ENCODE results near the gene AMER1.
"Not testable (repeated sequence)": the region's sequence is repeated elsewhere in the genome, so short reads cannot be mapped to it uniquely, and the experiment has no call there.

AMER1 gene

DNA sequence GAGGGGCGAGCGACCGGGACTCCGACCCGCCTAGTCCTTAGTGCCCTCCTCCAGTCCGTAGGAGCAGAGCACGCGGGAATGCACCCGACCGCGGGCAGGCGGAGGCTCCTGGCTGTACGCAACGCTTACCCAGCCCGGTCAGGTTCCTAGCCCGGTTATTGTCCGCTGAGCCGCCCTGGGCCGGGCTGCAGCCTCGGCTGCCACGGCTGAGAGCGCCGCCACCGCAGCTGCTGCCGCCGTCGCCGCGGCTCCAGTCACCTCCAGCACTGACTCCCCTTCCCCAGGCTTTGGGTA, at the start of gene AMER1:
Gene AMER1, minus strand, starts transcription at position 268 of the 294 bp plus-strand sequence. CDS start 12,422 bp downstream, outside the sequence.
- DNase-seq: no peak

DNA sequence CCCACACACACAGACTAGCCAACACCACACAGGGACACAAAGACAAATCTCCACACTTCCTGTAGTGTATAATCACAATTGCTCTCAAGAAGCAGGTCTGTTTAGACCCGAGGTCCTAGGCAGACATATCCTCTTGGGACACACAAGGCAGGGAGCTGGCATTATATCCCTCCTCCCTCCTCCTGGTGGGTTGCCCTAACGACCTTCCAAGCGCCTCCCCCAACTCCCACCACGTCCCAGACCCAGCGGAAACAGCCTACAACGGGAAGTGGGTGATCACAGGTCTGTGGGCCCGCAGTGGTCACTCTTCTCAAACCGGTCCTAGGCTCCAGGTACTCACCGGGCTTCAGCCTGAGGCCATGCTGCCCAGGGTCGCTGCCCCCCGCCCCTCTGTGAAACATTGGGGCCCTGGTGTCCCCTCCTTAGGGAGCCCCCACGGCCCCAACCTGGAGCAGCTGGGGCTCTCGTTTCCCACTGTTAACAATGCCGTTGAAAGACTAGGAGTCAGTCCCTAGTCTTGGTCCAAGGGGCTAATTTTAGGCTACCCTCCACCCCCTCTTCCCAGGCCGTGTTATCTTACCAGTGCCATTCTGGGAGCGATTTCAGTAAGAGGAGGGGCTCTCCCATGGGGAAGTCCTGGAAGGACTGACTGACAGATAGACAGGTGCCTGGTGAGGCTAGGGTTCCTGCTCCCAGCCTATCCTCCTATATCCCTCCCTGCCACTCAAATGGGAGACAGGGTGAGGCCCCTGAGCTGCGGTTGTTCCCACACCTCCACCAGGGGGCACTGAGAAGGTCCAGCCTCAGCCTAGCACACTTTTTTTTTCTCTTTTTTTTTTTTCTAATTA, 24.8 kb upstream of the AMER1 start, which contains the start of gene ASB12:
Gene ASB12, minus strand, starts transcription at position 485 of the 848 bp plus-strand sequence. CDS start 4,957 bp downstream, outside the sequence.
- DNase-seq: no peak

DNA sequence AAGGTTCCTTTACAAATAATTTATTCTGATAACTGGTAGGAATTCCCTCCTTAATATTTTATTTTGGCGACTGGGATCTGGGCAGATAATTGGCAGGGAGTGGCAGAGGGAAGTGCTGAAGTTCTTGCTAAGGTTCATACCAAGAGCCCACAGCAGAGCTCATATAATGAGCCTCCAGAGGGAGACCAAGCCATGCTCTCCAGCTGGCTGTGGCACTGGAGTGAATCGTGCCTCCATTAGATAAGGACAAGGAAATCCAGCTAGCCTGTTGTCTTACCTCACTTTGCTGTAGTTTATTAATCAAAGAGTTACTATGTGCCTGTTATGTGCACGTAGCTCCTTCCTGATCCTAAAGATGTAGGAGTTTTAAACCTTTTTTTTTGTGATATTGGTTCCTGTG, 23.6 kb upstream of the AMER1 start:
- no peak for DNase-seq

DNA sequence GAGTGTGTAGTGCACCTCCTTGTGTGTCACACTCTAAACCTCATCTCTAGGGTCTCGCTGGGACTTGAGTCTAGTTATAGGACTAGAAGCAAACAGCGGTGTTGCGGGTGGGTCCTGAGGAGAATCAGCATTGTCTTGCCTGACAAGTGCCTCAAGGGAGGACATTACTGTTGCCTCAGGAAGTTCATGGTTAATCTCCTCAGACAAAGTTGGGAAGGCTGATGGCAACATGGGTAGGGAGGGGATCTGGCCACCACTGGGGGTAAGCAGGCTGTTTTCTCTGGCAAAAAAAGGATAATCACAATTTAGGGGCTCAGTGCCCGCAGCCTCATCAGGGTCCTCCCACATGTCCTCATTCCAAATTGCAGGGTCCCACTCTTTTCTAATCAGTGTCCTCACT, 12.5 kb upstream of the AMER1 start:
- no peak for DNase-seq

DNA sequence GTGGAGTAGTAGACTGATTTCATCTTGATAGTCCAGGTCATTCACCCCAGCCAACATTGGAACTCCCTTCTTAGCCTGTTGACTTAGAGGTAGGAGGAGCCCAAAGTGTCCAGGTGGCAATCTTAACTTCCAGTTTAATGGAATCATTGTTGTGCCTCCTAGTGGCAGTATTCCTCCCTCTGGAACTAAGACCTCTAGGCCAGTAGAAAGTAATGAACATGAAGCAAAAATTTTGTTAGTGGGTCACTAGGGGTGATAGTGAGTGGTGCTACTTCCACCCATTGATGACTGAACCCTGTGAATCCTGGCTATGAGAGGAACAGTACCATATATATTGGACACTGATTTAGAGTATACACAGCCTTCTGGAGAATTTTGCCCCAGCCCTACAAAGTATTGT, 8.5 kb upstream of the AMER1 start:
- not testable (repeated sequence) for DNase-seq

DNA sequence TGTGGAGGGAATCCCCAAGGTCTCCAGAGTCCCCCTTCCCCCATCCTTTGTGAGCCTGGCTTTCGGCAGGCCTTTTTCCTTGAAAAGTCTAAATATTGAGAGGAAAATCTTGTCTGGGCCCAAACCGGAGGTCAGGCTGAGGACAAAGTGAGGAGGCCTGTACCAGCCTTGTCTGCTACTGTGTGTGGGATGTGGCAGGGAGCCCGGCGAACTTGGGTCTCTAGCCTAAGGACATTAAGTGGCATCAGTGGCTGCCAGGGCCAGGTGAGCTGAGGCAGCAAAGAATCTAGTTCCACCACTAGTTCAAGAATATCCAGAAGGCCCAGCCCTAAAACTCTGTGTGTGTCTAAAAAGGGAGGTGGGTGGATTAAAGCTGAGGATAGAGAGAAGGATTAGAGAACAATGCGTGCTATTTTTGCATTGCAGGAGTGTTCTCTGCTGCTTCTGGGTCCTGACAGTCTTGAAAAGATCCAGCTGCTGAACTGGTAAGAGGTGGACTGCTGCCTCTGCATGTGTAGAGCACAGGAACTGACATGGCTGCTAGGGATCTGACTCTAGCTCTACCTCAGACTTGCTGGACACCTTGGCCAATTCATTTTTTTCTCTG, 1.2 kb upstream of the AMER1 start:
- DNase-seq: no peak

DNA sequence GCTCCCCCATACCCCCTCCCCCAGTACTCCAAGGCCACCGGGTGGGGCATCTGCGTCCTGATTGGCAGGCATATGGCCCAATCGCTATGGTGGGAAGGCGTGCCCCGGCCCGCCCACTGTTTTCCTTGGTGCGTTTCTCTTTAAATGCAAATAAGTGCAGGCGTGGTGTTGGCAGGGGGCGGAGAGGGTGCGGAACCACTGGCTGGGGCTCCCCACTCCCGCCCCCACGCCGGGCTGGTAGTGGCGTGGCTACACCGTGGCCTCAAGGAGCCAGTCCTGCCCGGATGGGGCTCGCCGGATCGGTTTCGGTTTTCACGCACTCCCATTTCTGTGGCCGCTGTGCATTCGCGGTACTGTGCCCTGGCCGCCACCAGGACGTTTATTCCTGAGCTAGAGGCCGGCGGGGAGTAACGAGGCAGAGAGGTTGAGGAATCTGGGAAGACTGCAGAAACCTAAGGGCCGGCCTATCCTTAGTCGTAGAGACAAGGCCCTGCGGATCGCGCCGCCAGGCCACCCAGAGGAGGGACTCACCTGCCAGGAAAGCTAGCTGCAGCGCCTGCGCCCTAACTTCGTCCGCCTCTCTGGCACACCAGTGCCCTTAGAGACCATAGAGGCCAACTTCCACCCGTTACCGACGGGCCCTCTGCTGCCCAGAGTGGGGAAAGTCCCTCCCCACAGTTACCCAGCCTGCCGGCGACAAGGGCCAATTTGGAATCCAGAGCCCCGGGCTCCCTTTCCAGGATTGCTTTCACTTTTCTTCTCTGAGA, 410 bp upstream of the AMER1 start:
- DNase-seq: peak; percentile 64

DNA sequence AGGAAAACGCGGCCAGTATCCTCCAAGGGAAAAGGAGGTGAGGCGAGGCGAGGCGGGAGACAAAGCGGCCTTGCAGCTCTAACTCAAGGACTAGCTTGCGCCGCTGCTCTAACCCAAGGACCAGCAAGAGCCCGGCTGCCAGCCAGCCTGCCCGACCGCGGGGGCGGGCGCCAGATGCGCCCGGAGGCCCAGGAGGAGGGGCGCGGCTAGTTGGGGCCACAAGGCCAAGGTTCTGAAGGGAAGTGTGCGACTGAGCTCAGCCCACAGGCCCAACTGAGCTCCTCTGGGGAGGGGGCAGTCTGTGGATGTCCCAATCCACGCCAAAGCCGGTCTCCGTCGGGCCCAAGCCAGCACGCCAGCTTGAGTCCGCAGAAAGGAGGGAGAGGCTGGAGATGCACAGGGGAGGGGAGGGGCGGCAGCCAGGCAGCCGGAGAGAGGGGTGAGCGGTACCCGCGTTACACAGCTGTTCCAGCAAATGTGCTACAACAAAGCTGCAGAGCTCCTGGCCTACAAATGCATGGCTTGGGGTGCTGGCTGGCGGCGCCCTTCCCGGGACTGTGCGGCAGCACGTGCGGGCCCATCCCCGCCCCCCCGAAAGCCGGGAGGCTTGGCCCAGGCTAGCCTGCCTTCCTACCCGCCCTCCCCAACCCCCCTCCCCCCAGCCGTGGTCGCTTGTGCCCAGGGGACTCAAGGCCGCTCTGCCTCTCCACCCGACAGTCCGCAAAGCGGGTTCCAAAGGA, 637 bp downstream of the AMER1 start:
- DNase-seq: no peak

DNA sequence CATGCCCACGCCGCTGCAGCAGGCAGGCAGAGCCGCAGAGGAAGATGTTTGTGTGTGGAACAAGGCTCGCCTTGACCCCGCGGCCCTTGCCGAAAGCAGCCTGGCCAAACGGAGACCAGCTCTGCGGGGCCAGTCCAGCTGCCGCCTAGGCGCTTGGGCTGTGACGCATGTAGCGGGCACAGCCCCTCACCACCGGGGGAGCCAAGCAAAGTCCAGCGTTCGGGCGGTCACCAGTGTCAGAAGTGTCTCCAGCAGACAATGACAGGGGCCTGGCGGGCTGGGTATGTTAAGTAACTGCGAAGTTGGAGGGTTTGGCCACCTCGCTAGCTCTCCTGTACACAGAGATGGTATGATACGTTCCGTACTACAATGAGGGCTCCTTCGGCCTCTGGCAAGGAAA, 1.3 kb downstream of the AMER1 start:
- DNase-seq: no peak

DNA sequence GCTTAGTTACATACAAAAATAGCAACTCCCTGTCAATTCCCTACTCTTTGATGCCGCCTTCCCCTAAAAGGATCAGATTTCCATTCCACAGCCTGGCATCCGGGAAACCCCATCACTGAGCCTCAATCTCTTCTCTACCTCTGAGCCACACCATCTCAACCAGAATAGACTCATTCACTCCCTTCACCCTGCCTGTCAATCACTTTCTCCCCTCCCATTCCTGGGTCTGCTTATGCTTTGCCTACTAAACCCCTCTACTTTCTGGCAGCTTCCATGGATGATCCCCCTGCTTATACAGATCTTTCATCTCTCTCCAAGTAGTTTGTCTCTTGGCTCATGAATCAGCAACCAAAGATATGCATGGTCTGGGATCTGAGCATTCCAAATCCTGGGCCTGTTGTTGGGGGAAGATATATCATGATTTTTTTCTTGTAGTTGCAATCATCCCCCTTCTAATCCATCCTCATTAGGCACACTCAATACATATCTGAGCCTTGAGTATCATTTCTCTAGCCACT, 2.6 kb downstream of the AMER1 start:
- DNase-seq: no peak

DNA sequence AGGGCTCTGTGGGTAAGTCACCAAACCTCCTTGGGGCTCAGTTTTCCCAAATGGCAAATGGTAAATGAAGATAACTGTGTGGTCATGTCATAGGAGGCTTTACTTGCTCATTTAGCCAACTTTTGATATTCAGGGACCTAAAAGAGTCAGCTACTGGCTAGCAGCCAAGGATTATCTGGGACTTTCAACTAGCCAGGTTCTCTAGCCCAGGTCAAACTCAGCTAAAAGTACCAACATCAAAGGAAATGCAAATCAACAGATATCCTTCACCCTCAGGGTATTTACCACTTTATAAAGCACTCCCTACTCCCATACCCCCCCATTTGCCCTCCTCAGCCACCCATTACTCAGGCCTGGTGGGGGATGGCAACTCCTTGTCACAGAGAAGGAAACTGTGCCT, 7.5 kb downstream of the AMER1 start:
- DNase-seq: no peak

DNA sequence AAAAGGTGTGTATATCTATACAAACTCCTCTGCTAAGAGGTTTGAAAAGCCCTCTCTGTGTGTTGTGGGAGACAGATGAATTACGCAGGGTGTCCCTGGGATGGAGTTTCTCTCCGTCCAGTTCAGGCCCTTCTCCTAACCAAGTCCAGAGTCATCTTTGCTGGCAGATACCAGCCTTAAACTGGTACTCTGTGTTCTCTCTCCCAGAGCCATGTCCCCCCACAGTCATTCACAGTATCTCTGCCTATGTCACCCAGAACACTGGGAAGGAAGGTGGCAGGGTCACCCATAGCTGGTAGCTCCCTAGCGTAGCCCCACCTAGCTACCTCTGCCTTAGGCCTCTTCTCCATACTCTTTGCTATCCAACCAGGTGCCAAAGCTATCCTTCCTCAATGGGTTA, 8.9 kb downstream of the AMER1 start:
- no peak for DNase-seq

DNA sequence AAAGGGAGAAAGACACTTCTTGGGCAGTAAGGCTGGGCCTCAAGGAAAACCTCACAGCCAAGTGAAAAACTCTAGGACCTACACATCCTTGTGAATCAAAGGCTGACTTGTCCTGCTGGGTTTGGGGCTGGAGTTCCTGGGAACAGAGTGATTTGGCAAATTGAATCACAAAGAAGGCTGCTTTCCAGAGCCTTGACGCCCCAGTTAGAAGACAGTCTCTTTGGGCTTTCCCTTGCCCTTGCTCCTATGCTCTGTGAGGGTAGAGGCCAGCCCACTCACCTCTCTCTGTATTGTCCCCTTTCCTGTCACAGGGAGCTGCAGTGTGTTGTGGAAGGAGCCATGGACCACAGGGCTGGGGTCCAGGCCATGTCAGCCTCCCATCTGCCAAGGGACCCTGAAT, 9.6 kb downstream of the AMER1 start:
- DNase-seq: no peak

DNA sequence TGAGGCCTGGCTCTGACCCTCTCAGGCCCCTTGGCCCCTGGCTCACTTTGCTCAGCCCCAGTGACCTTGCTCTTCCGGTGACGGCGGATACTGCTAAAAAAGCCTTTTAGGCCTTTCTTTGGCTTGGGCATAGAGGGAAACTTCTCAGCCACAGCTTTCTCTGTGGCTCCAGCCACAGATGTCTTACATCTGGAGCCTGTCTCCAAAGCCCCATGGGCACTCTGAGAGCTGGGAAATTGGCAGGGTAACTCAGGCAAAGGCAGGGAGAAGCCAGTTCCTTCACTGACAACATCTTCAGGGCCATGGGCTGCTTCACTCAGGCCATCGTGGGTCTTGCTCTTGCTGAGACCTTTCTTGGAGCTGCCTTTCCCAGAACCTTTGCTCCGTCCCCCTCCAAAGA, 12.8 kb downstream of the AMER1 start:
- no peak for DNase-seq

DNA sequence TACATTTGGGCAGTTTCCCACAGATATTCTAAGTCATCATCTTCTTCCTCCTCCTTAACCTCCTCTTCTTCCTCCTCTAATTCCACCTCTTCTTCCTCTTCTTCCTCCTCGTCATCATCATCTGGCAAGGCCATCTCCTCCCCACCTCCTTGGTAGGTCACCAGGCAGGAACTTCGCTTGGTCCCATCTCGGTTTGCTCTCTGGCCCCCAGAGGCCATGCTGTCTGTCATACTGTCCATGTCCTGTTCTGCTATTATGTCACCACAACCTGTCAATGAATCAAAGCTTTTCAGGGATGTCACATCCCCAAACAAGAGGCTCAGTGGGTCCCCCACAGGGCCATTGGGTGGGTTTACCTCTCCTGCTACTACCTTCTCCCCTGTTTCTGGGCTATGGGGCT, 13.5 kb downstream of the AMER1 start:
- no peak for DNase-seq

DNA sequence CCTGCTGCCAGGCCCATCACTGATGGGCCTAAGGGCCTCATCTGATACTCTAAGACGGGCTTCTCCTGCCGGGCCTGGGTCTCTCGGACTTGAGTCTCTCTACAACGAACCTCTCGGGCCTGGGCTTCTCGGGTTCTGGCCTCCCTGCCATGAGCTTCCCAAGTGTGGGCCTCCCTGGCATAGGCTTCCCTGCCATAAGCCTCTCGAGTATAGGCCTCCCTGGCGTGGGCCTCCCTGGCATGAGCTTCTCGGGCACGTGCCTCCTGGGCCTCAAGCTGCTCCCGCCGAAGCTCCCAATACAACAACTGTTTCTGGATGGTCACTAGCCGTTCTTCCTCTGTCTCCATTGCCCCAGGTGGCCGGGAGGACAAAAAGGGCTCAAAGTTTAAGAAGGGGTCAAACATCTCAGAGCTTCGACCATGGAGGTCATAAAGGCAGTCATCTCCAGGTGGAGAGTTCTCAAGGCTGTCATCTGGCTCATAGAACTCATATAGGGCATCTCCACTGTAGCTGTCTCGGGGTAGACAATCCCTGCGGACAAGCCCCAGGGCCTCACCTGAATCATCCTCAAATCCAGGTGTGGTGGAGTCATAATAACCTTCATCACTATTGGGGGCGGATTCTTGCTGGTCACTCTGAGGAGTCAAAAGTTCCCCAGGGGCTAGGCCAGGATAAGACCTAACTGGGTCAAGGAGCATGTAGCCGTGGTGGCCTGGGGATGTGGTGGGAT, 14.1 kb downstream of the AMER1 start:
- no peak for DNase-seq

DNA sequence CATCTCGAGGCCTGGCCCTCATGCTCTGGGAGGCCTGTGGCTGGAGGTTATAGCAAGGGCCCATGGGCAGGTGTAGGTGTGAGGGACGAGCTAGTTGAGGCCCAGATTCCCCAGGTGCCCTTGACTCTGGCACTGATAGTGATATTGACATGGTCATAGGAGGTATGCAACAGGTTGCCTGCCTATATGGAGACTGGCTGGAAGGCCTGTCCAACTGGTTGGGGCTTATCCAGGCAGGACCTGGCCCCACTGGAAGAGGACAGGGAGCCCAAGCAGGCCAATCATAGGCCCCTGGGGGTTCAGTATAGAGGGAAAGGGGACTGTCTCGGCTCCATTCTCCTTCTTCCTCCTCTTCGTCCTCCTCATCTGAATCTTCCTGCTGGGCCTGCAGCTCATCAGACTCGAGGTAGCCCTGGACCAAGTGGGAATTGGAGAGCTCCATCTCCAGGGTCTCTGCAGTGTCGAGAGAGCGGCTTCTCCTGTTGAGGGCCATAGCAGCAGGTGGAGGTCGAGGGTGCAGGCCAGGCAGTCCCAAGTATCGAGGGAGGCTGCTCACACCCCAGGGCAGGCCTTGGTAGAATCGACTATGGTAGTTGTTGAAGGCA, 15.3 kb downstream of the AMER1 start:
- no peak for DNase-seq

DNA sequence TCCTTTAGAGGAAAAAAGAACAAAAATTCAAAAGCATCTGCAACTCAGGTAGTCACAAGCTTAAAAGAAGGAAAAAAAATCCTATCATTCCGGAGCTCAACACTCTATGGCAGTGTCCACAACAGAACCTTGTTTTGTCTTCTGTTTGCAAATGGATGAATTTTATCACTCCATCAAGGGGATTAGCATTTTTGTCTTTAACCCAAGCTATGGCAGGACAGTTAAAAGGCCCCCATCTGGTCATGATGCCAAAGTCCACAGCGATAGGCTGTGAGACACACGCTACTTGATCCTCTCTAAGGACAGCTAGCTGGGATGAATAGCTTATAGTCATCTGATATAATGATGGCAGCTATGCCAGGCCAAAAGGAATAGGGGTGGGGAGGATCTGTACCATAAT, 16.6 kb downstream of the AMER1 start:
- no peak for DNase-seq

DNA sequence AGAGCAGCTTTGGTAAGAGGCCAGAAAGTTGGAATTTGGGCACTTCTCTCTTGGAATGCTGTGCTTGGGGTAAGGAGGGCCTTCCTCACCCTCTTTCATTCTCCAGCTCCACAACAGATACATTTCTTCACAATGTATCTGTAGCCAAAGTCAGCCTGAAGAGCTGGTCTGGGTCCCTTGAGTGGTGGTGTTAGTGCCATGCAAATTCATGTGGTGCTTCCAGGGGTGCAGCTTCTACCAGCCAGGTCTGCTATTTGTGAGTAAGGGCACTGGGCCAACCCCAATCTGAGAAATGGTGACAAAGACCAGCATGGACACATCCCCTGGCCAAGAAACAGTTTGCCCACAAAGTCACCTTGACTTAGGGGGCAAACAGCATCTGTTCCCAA, 17.8 kb downstream of the AMER1 start:
- DNase-seq: no peak

DNA sequence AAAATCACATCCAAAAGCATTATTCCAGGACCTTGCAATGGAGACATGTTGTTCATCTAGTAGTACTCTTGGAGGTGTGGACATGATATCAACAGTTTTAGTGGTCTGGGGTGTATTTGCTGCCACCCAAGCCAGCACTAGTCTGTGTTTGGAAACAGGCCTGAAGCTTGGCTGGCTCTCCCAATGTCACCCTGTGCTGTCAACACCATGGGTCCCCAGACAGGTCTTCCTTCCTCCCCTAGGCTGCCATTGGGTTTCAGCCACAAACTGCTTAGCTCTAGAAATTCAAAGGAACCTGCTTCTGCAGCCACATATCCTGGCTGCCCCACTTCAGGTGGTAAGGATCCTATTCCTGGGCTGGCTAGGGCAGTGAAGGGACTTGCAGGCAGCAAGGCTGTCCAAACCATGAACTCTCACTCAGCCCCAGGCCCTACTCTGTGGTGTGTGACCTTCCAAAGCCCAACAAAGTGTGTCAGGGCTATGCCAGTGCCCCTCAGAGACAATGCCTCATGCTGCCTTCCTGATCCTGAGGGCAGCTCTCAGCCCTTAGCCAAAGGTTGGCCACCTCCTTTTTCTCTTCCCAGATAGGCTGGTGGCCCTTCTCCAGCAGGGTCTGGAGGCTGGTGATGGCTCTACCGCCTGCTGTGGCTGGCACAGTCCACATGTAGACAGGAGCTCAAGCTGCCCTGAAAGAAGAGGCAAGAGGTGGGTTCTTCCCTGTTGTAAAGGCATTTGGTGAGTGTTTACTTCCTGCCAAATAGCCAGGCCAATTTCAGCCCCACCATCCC, 18.3 kb downstream of the AMER1 start:
- no peak for DNase-seq

DNA sequence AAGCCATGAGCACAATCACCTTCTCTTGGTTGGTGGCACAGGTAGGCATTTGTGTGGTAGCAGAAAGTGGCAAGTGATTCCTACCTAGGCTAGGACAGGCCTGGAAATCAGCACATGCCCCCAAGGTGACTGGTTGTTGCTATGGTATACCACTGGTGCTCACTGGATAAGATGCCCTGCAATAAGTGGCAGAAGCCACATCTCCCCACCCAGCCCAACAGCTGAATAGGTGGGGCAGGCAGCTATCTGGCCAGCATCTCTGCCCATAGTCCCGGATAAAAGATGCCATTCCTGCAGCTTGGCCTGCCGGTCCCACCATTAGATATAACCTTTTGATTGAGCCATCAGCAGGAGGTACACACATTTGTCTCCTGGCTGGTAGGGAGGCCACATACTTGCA, 21.1 kb downstream of the AMER1 start:
- no peak for DNase-seq

Measured in NCI-H1048 (cell line).